Ishikawa (cell line): ENCODE results near the gene AQP12A.

Experiments
- EGR1 ChIP-seq: IDR thresholded peaks from 2 replicates; pipeline ENCODE4 v1.6.1; 2012
- EP300 ChIP-seq: IDR thresholded peaks from 2 replicates; pipeline ENCODE4 v1.6.1; 2012; ENCODE audit warnings: borderline replicate concordance
- RAD21 ChIP-seq: IDR thresholded peaks from 2 replicates; pipeline ENCODE4 v1.6.1; 2012; ENCODE audit warnings: low read depth
- TAF1 ChIP-seq: IDR thresholded peaks from 2 replicates; pipeline ENCODE4 v1.6.1; 2012; ENCODE audit warnings: low read depth, mild to moderate bottlenecking
- TF ChIP-seq, protein P1 (sequence below): IDR thresholded peaks from 2 replicates; pipeline ENCODE4 v1.6.1; 2012

DNA sequence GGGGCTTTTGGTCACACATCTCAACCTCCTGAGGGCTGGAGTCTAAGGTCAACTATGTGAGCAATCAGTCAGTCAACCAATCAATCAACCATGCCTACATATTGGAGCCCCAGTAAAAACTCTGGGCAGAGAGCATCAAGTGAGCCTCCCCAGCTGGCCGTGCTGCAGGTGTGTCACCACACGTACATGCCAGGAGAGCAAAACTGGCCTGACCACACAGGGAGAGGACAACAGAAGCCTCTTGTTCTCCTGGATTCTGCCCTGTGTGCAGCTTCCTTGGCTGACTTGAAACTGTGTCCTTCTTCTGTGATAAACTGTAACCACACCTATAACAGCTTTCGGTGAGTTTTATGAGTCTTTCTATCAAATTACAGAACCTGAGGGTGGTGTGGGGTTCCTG, 40.5 kb upstream of the AQP12A start:
- TF ChIP-seq EP300 (no peak), TAF1 (no peak), EGR1 (no peak), RAD21 (no peak)
- TF ChIP-seq, protein P1, sequence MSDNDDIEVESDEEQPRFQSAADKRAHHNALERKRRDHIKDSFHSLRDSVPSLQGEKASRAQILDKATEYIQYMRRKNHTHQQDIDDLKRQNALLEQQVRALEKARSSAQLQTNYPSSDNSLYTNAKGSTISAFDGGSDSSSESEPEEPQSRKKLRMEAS, result no peak
